GM18873 (cell line): Measurements from ENCODE around the gene ETF1.
A peak's percentile ranks its signal among the peaks of the same experiment; 100 is the strongest.

Experiments used
- ATAC-seq: cut with Tn5 transposase; IDR thresholded peaks from one replicate; pipeline ENCODE4 v1.9.1; 2021; ENCODE audit warnings: mild to moderate bottlenecking, moderate library complexity, moderate number of reproducible peaks; ENCODE audit not compliant: unreplicated experiment, low FRiP score

The ETF1 gene

DNA sequence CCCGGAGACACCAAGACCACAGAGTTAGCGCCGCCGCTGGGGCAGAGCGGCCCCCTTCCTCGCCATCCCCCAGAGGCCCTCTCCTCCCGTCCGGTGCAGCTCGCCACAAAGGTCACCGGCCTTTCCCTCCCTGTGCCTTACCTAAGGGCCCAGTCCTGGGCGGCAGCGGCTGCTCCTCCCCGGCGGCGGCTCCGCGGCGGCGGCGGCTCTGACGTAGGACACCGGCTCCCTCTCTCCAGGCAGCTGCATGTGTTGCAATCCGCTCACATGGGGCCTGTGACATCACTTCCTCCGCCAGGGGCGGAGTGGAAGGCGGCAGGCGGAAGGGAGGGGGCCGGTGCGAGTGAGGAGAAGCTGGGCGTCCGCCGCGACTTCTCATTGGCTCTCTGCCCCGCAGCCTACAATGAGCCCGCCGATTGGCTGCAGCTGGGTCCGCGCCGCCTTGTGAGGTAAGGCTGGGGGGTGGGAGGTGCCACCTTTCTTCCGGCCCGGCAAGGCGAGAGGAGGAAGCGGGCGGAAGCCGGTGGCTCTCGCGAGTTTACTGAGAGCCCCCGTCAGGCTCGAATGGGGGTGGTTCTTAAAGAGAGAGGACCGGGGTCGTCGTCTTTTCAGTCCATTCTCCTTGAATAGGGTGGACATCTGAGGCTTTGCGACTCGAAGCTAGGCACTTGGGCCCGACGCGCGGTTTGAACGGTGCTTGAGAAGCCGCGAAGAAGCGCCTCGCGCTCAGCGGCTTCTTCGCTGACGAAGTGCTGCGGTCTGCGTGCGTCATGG, at the start of gene ETF1:
Gene ETF1 (minus strand): TSS at position 281 of the 774 bp plus-strand sequence. CDS start 318 bp downstream, outside the sequence.
- peak; percentile 89 for ATAC-seq

GRCh38 chr5:138588013-138588788, 45.2 kb upstream of the ETF1 start:
- no peak for ATAC-seq

GRCh38 chr5:138585157-138585556, 42.1 kb upstream of the ETF1 start:
- no peak for ATAC-seq

DNA sequence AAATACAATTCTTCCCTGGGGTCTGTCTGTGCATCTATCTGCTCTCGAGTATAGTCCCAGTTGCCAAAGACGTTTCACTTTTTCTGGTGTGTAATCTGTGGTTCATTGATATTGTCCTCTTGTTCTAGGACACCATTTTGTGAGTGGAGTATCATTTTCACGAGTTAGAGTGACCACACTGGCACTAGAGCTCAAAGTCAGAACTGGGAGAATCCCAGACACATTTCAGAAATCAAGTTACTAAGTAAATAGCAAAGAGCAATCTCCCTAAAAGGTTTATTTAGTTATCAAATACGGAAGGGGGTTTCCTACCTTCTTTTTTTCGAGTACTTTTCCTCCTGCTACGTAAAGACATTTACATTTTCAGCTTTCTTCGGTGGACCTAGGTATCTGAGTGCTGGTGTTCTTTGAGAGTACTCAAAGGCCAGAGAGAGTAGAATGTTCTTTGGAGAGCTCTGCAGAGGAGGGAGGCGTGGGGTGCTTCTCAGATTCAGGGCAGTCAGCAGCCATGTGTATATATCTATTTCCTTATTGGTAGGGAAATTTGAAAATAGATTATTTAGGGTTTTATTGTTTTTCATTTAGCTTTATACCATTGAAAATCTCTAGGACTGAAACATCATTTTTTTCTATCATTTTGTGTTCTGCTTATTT, 41.1 kb upstream of the ETF1 start:
- no peak for ATAC-seq

GRCh38 chr5:138582959-138583358, 39.9 kb upstream of the ETF1 start:
- ATAC-seq: no peak

- ATAC-seq: no peak
Measured at GRCh38 chr5:138580777-138581176, 37.7 kb upstream of the ETF1 start.

- ATAC-seq: no peak
Measured at GRCh38 chr5:138580001-138580400, 37.0 kb upstream of the ETF1 start.

DNA sequence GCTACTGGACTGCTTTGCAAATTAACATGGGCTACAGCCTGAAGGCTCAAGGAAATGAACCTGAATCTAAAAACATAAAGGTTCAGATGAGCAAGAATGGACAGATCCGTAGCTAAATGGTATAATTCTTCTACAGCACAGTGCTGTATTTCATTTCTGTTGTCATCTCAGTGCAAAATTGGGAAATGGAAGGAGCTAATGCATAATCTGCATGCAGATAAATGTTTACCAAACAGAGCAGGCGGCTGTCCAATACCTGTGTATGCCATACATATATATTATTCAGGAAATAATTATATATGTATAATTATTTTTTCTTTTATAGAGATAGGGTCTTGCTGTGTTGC, 36.5 kb upstream of the ETF1 start:
- no peak for ATAC-seq

- no peak for ATAC-seq
Measured at GRCh38 chr5:138577452-138577851, 34.4 kb upstream of the ETF1 start.

GRCh38 chr5:138575194-138576015, 32.4 kb upstream of the ETF1 start, which contains the start of gene HSPA9:
Gene HSPA9 (minus strand): TSS chr5:138575401. CDS start chr5:138575318, 83 bp downstream.
- ATAC-seq: peak; percentile 83

GRCh38 chr5:138574744-138575193, 31.7 kb upstream of the ETF1 start:
- ATAC-seq: no peak

- ATAC-seq: no peak
Measured at GRCh38 chr5:138573949-138574670, 31.1 kb upstream of the ETF1 start.

GRCh38 chr5:138573223-138573622, 30.2 kb upstream of the ETF1 start:
- ATAC-seq: no peak

- ATAC-seq: no peak
Measured at GRCh38 chr5:138570871-138571270, 27.8 kb upstream of the ETF1 start.

DNA sequence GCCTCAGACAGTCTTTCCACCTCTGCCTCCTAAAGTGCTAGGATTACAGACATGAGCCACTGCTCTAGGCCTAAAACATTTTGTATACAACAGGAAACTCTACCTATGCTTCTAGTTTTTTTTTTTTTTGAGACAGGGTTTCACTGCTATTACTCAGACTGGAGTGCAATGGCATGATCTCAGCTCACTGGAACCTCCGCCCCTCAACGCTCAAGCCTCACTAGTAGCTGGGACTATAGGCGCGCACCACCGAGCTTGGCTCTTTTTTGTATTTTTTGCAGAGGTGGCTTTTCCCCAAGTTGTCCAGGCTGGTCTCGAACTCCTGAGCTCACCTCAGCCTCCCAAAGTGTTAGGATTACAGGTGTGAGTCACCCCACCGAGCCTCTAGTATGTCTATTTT, 26.7 kb upstream of the ETF1 start:
- no peak for ATAC-seq

DNA sequence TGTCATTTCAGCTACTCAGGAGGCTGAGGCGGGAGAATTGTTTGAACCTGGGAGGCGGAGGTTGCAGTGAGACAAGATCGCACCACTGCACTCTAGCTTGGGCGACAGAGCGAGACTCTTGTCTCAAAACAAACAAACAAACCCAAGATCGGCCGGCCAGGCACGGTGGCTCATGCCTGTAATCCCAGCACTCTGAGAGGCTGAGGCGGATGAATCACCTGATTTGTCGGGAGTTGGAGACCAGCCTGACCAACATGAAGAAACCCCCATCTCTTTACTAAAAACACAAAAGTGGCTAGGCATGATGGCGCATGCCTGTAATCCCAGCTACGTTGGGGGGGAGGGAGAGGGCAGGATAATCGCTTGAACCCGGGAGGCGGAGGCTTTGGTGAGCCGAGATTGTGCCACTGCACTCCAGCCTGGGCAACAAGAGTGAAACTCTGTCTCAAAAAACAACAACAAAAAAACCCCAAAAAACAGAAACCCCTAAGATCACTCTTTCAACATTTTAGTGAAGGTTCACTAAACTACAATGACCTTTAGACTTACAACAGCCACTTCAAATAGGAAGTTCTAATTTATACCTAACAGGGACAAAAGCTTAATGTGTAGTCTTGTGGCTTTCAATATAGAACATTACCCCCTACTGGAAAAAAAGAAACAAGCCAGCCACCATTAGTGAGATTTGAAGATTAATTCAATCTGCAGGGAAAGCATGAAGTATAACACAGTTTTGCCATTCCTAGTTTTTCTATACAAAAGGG, 25.2 kb upstream of the ETF1 start:
- no peak for ATAC-seq

GRCh38 chr5:138566792-138567191, 23.8 kb upstream of the ETF1 start:
- ATAC-seq: no peak

GRCh38 chr5:138565100-138565821, 22.2 kb upstream of the ETF1 start:
- no peak for ATAC-seq
